ENCODE data around the gene IGFL3. TPM values are rescaled to one million over a fixed set of nuclear protein-coding genes. Genes with fewer than 3 reads are reported as not detected.

IGFL3 gene
- total RNA-seq, 1 donor from 2014 or later, result not detected

DNA sequence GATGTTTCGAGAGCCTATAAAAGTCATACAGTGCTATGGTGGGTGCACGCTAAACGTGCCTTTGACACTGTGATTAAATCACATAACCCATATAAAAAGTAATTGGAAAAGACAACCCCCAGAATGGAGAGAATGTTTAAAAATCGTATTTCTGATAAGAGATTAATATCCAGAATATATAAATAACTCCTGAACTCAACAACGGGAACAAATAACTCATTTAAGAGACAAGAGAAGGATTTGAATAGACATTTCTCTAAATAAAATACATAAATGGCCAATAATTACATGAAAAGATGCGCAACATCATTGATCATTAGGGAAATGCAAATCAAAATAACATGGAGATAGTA, 46.7 kb downstream of the IGFL3 start:
- no peak overlapping the region for H3K4me3 Mint-ChIP-seq
- no peak for TF ChIP-seq CTCF (IDR thresholded peaks at IDR 0.05)
- no peaks in the 10 kb centered on the region for H3K9me3 Mint-ChIP-seq
- ATAC-seq (ENCODE audit: low read depth), result no peak
- CTCF ChIA-PET, result no interaction called here
- peaks cover 67% of the 10 kb centered on the region for H3K27me3 Mint-ChIP-seq
- POLR2A ChIA-PET, result no interaction called here
- intact Hi-C loops (cut with micrococcal nuclease), result no loop called here
- no peaks in the 10 kb centered on the region for H3K36me3 Mint-ChIP-seq (ENCODE audit: low read depth)
- DNase-seq, result no peak
- no peaks in the 10 kb centered on the region for H3K4me1 Mint-ChIP-seq
- no peak overlapping the region for H3K27ac Mint-ChIP-seq

GRCh38 chr19:46076951-46077814, 47.3 kb downstream of the IGFL3 start:
- CTCF ChIA-PET, result no interaction called here
- no peak overlapping the region for H3K27ac Mint-ChIP-seq
- H3K4me3 Mint-ChIP-seq, result no peak overlapping the region
- peaks cover 68% of the 10 kb centered on the region for H3K27me3 Mint-ChIP-seq
- H3K36me3 Mint-ChIP-seq (ENCODE audit: low read depth), result no peaks in the 10 kb centered on the region
- POLR2A ChIA-PET, result no interaction called here
- ATAC-seq (ENCODE audit: low read depth) (no peak), DNase-seq (no peak)
- TF ChIP-seq CTCF (IDR thresholded peaks at IDR 0.05), result no peak
- H3K4me1 Mint-ChIP-seq, result no peaks in the 10 kb centered on the region
- intact Hi-C loops (cut with micrococcal nuclease), result no loop called here
- H3K9me3 Mint-ChIP-seq, result no peaks in the 10 kb centered on the region

DNA sequence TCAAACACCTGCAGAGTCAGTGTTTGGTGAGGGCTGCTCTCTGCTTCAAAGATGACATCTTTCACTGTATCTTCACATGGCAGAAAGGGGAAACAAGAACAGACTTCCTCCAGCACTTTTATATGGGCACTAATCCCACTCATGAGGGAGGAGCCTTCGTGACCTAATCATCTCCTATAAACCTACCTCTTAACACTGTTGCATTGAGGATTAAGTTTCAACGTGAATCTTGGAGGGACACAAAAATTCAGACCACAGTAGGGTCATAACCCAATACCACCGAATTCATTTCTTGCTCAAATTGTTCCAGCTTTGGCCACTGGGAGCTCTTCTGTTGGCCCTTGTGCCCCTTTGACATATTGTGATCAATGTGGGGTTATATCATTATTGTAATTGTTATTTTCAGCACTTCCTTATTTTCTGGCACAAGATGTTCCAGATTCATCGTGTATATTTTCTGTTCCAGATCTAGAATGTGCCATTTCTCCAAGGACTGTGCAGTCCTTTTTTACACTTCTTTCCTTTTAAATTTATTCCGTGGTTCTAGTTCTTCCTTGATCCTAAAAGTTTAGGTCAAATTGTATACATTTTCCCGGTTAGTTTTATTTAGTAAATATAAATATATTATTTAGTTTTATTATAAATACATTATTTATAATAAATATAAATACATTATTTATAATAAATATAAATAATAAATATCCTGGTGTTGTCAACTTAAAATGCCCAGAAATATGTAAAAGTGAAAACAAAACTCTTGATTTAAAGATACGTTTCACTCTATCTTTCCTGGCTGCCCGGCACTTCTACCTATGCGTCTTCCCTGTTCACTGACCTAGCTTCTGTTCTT, 48.2 kb downstream of the IGFL3 start:
- H3K36me3 Mint-ChIP-seq (ENCODE audit: low read depth), result no peaks in the 10 kb centered on the region
- H3K4me1 Mint-ChIP-seq, result no peaks in the 10 kb centered on the region
- ATAC-seq (ENCODE audit: low read depth), result no peak
- ChIA-PET CTCF (no interaction called here), POLR2A (no interaction called here)
- H3K9me3 Mint-ChIP-seq, result no peaks in the 10 kb centered on the region
- no peak for TF ChIP-seq CTCF (IDR thresholded peaks at IDR 0.05)
- no peak for DNase-seq
- H3K27ac Mint-ChIP-seq, result no peak overlapping the region
- H3K27me3 Mint-ChIP-seq, result peaks cover 67% of the 10 kb centered on the region
- H3K4me3 Mint-ChIP-seq, result no peak overlapping the region
- intact Hi-C loops (cut with micrococcal nuclease), result no loop called here

DNA sequence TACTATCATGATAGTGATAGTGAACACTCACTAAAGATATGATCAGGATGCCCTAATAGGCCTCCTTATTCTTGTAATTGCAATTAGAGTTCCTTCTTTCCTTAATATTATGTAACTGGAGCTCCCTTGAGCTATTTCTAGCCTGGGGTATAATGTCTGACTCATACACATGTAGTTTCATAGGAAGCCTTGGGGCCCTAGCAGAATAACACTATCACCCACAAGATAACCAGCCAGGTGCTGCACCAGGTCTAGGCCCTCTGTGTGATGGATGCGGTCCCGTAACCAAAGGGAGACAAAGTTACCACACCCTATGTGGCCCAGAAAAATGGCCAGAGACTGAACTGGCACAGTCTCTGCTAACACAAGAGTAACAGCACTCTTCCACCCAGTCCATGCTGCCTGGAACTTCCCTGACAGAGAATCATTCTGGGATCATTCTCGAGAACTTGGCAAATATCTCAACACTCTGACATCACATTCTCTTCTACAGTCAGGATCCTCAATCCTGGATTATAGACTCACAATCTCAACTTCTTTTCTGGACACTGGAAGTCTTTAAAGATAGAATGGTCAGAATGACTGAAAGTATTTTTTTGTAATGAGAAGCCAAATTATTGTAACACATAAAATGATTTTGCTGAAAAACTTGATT, 51.1 kb downstream of the IGFL3 start:
- POLR2A ChIA-PET, result no interaction called here
- no peak for TF ChIP-seq CTCF (IDR thresholded peaks at IDR 0.05)
- no peak for ATAC-seq (ENCODE audit: low read depth)
- intact Hi-C loops (cut with micrococcal nuclease), result no loop called here
- Mint-ChIP-seq H3K27me3 (peaks cover 73% of the 10 kb centered on the region), H3K36me3 (ENCODE audit: low read depth) (no peaks in the 10 kb centered on the region), H3K4me3 (no peak overlapping the region), H3K27ac (no peak overlapping the region), H3K4me1 (no peaks in the 10 kb centered on the region), H3K9me3 (no peaks in the 10 kb centered on the region)
- DNase-seq, result no peak
- CTCF ChIA-PET, result no interaction called here

Other genes with a start within 250 kb of the IGFL3 start
- gene IRF2BP1, start 238.5 kb downstream of the IGFL3 start, total RNA-seq, result 14.8 and 17.5 TPM in 2 replicates
- gene MYPOP, start 222.1 kb downstream of the IGFL3 start, total RNA-seq, result 5.6 and 6.0 TPM in 2 replicates
- not detected in 2 replicates for gene NANOS2, start 209.9 kb downstream of the IGFL3 start, total RNA-seq
- gene NOVA2, start 150.8 kb downstream of the IGFL3 start, total RNA-seq, result not detected in 2 replicates
- gene CCDC61, start 129.2 kb downstream of the IGFL3 start, total RNA-seq, result 24.9 and 26.9 TPM in 2 replicates
- gene PGLYRP1, start 101.6 kb downstream of the IGFL3 start, total RNA-seq, result not detected in 2 replicates
- not detected in 2 replicates for gene IGFL4, start 83.7 kb downstream of the IGFL3 start, total RNA-seq
- gene IGFL2, start 23.6 kb upstream of the IGFL3 start, total RNA-seq, result not detected in 2 replicates
- gene IGFL1, start 105.1 kb upstream of the IGFL3 start, total RNA-seq, result not detected in 2 replicates
- gene HIF3A, start 172.4 kb upstream of the IGFL3 start, total RNA-seq, result not detected in 2 replicates
- 49.1 and 57.7 TPM in 2 replicates for gene PPP5C, start 222.4 kb upstream of the IGFL3 start, total RNA-seq